HFF-Myc (cell line): Measurements from ENCODE around the gene PHF21B.

Source experiments
- DNase-seq: peaks from one replicate; pipeline ENCODE4 v3.0.0-alpha.2; 2011; ENCODE audit warnings: low read depth; ENCODE audit errors: extremely low read depth
- H3K4me3 ChIP-seq: replicated peaks from 2 replicates; pipeline ENCODE4 v1.5.1; 2011; ENCODE audit warnings: low read depth, mild to moderate bottlenecking, control low read depth, low read length
- TF ChIP-seq, protein P1 (sequence below): IDR thresholded peaks from 2 replicates; pipeline ENCODE4 v1.5.1; 2012; ENCODE audit warnings: mild to moderate bottlenecking, low read depth, low read length, control low read depth; ENCODE audit errors: missing control alignments

PHF21B gene

DNA sequence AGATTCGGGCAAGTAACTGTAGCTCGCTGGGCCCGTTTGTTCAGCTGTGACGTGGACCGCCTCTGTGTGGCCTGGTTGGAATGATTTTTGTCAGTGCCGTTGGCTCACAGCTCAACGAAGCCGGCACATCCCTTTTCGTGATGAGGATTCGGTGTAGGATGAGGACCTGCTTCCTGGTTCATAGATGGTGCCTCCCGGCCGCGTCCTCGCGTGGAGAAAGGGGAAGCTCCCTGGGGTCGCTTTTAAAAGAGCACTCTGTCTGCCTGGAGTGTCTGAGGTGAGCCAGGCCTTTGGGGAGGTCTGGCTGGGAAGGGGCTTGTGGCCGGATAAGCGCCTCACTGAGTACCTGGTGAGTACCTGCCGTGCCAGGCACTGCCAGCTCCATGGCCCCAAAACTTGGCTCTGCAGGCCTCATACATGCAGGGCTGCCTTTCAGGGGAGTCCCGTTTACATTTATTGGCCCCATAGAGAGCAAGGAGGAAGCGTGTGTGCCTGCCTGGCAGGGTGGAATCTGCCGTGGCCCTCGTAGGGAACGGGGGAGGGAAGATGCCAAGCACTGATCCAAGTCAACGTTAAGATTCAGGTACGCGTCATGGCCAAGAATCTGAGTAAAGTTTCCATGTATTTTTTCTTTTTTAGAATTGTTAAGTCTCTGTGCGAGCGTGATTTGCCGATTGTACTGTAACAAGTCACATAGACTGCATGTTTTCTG lies 169.0 kb downstream of the PHF21B start:
- DNase-seq: no peak
- H3K4me3 ChIP-seq: no peak overlapping the region
- TF ChIP-seq, protein P1, sequence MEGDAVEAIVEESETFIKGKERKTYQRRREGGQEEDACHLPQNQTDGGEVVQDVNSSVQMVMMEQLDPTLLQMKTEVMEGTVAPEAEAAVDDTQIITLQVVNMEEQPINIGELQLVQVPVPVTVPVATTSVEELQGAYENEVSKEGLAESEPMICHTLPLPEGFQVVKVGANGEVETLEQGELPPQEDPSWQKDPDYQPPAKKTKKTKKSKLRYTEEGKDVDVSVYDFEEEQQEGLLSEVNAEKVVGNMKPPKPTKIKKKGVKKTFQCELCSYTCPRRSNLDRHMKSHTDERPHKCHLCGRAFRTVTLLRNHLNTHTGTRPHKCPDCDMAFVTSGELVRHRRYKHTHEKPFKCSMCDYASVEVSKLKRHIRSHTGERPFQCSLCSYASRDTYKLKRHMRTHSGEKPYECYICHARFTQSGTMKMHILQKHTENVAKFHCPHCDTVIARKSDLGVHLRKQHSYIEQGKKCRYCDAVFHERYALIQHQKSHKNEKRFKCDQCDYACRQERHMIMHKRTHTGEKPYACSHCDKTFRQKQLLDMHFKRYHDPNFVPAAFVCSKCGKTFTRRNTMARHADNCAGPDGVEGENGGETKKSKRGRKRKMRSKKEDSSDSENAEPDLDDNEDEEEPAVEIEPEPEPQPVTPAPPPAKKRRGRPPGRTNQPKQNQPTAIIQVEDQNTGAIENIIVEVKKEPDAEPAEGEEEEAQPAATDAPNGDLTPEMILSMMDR: no peak

DNA sequence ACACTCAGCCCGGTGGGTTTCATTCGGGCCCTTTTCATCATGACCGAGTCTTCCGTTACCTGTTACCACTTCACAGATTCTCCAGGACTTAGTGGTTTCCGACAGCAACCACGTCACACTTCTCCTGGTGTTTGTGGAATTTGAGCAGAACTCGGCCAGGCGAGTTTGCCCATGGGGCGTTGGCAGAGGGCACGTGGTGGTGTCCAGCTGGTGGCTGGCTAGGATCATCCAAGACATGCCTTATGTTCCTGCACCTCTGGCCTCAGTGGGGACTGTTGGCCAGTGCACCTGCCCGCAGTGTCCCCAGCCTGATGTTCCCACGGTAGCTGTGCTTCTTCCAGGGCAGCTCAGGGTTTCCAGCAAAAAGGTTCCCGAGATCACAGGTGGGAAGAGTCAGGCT lies 170.1 kb downstream of the PHF21B start:
- DNase-seq: no peak
- TF ChIP-seq, protein P1: no peak
- H3K4me3 ChIP-seq: no peak overlapping the region

DNA sequence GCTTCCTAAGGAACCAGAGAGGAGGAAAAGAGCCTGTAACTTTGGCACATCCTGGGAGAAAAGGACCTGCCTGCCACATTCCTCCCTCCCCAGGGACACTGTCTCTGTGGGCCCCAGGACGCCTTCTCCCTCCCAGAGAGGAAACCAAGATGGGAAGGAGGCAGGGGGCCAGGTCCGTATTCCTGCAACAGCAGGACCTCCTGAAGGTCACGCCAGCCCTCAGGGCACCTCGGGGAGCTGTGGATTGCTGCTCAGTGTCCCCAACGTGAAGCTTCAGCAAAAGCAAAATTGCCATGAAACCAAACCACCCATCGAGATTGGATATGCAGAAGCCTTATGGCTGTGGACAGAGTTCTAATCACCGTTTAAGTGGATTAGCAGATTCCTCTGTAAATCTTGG lies 170.7 kb downstream of the PHF21B start:
- H3K4me3 ChIP-seq: no peak overlapping the region
- DNase-seq: no peak
- TF ChIP-seq, protein P1: no peak

DNA sequence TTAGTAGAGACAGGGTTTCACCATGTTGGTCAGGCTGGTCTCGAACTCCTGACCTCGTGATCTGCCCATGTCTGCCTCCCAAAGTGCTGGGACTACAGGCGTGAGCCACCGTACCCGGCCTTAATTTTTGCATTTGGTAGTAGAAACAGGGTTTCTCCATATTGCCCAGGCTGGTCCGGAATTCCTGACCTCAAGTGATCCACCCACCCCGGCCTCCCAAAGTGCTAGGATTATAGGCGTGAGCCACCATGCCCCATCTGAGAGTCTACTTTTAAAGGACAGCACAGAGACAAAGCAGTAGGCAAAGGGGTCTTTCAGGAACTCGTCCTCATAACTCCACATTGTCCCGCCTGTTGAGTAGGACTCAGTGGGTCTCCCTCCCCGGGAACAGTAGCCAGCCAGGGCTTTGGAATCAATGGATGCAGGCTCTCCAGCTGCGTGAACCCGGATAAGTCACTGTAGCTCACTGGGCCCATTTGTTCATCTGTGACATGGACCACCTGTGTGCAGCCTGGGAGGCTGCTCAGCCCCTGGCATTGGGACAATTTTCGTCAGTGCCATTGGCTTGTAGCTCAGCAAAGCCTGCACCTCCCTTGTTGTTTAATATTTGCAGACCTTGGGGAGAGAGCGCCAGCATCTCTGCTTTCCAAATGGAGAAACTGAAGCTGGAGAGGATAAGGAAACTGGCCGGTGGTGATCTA lies 171.3 kb downstream of the PHF21B start:
- H3K4me3 ChIP-seq: no peak overlapping the region
- DNase-seq: no peak
- TF ChIP-seq, protein P1: no peak

DNA sequence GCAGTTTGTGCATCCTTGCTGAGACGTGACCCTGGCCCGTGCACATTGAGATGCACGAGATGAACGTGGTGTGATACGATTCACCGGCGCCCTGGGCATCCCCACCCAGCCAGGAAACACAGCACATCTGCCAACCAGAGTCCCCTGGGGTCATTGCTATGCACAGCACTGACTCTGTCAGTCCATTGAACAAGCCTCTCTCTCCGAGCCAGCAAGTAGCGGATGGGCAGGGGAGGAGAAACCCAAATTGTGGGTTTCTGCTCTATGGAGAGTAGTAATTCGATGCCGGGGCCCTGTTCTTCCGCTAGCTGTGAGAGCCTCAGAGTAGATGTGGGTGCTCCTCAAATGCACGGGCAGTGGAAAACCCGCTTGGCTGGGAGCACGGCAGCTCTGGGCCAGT lies 172.3 kb downstream of the PHF21B start:
- no peak overlapping the region for H3K4me3 ChIP-seq
- TF ChIP-seq, protein P1: no peak
- no peak for DNase-seq

DNA sequence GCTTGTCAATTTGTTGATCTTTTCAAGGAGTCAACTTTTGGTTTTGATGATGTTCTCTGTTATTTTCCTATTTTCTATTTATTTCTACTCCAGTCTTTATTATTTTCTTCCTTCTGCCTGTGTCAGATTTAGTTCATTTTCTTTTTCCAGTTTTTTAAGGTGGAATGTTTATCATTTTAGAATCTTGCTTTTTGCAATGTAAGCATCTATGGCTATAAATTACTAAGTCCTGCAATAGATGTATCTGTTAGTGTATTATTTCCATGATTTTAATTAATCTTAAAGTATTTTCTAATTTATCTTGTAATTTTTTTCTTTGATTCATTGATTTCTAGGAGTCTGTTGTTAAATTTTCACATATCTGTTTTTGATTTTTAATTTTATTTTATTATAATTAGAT lies 175.7 kb downstream of the PHF21B start:
- DNase-seq: no peak
- no peak overlapping the region for H3K4me3 ChIP-seq
- TF ChIP-seq, protein P1: no peak
